ENCODE measurements around the gene GFI1B.

GFI1B gene

GRCh38 chr9:132975961-132976360 is 2.5 kb upstream of the GFI1B start:
- no peak overlapping the region for H3K4me3 ChIP-seq (ENCODE audit: low read depth, low read length)
- DNase-seq (ENCODE audit: low read depth, low spot score) = no peak
- CTCF ChIA-PET = interaction anchor here (1.3 to 2.9 kb wide), 7 partner anchors 10 to 74 kb away, joined by 3 to 13 read pairs (median 5); no protein-coding TSS in a partner anchor
- TF ChIP-seq CTCF (IDR thresholded peaks at IDR 0.05; ENCODE audit: insufficient read depth, low read length, missing control alignments) = no peak
- POLR2A ChIA-PET = interaction anchor here (0.6 kb wide), 1 partner anchor 37 kb away, joined by 4 read pairs; no protein-coding TSS in a partner anchor

GRCh38 chr9:132976571-132976970 is 1.9 kb upstream of the GFI1B start:
- ChIA-PET POLR2A (no interaction called here), CTCF (interaction anchor here (0.9 to 2.9 kb wide), 6 partner anchors 9 to 50 kb away, joined by 3 to 10 read pairs (median 6); no protein-coding TSS in a partner anchor)
- DNase-seq (ENCODE audit: low read depth, low spot score) = no peak
- TF ChIP-seq CTCF (IDR thresholded peaks at IDR 0.05; ENCODE audit: insufficient read depth, low read length, missing control alignments) = no peak
- H3K4me3 ChIP-seq (ENCODE audit: low read depth, low read length) = no peak overlapping the region

- TF ChIP-seq CTCF (IDR thresholded peaks at IDR 0.05; ENCODE audit: insufficient read depth, low read length, missing control alignments) = no peak
- no peak overlapping the region for H3K4me3 ChIP-seq (ENCODE audit: low read depth, low read length)
- POLR2A ChIA-PET = no interaction called here
- CTCF ChIA-PET = interaction anchor here (0.9 to 2.6 kb wide), 10 partner anchors 10 to 509 kb away, joined by 3 to 10 read pairs (median 5); no protein-coding TSS in a partner anchor
- DNase-seq (ENCODE audit: low read depth, low spot score) = no peak
Measured at GRCh38 chr9:132978112-132978450, 413 bp upstream of the GFI1B start.

GRCh38 chr9:132980157-132980556 is 1.7 kb downstream of the GFI1B start:
- no peak for DNase-seq (ENCODE audit: low read depth, low spot score)
- no peak for TF ChIP-seq CTCF (IDR thresholded peaks at IDR 0.05; ENCODE audit: insufficient read depth, low read length, missing control alignments)
- no peak overlapping the region for H3K4me3 ChIP-seq (ENCODE audit: low read depth, low read length)
- ChIA-PET CTCF (interaction anchor here (0.6 to 2.3 kb wide), 3 partner anchors 9 to 213 kb away, joined by 3 to 10 read pairs (median 3); no protein-coding TSS in a partner anchor), POLR2A (no interaction called here)

- CTCF ChIA-PET = interaction anchor here (0.6 to 1.6 kb wide), 5 partner anchors 8 to 163 kb away, joined by 3 to 4 read pairs (median 4); no protein-coding TSS in a partner anchor
- POLR2A ChIA-PET = no interaction called here
- no peak for DNase-seq (ENCODE audit: low read depth, low spot score)
- H3K4me3 ChIP-seq (ENCODE audit: low read depth, low read length) = no peak overlapping the region
- TF ChIP-seq CTCF (IDR thresholded peaks at IDR 0.05; ENCODE audit: insufficient read depth, low read length, missing control alignments) = no peak
Measured at GRCh38 chr9:132982458-132982857, 4.0 kb downstream of the GFI1B start.

- H3K4me3 ChIP-seq (ENCODE audit: low read depth, low read length) = no peak overlapping the region
- DNase-seq (ENCODE audit: low read depth, low spot score) = no peak
- POLR2A ChIA-PET = no interaction called here
- CTCF ChIA-PET = interaction anchor here (1.4 to 1.6 kb wide), 2 partner anchors 9 to 10 kb away, joined by 3 to 4 read pairs; no protein-coding TSS in a partner anchor
- TF ChIP-seq CTCF (IDR thresholded peaks at IDR 0.05; ENCODE audit: insufficient read depth, low read length, missing control alignments) = no peak
Measured at GRCh38 chr9:132983491-132984201, 5.2 kb downstream of the GFI1B start.
